A172 (cell line): ENCODE data around the gene IL20RB. TPM values are rescaled to one million over a fixed set of nuclear protein-coding genes. Genes with fewer than 3 reads are reported as not detected.
"Not testable (repeated sequence)": the region's sequence is repeated elsewhere in the genome, so short reads cannot be mapped to it uniquely, and the experiment has no call there.

Experiments used
- DNase-seq: peaks from one replicate; pipeline ENCODE4 v3.0.0-alpha.2; 2015; ENCODE audit warnings: low spot score
- total RNA-seq: library from RNA; depleted of rRNA; stranded (reverse); fragments of >200 nt; shearing (Covaris generic); gene quantifications from 2 replicates; pipeline ENCODE4 v1.2.3, GENCODE V29; 2014

Gene IL20RB
- total RNA-seq, 1 experiment from 2014 or later, result 0.72 TPM

DNA sequence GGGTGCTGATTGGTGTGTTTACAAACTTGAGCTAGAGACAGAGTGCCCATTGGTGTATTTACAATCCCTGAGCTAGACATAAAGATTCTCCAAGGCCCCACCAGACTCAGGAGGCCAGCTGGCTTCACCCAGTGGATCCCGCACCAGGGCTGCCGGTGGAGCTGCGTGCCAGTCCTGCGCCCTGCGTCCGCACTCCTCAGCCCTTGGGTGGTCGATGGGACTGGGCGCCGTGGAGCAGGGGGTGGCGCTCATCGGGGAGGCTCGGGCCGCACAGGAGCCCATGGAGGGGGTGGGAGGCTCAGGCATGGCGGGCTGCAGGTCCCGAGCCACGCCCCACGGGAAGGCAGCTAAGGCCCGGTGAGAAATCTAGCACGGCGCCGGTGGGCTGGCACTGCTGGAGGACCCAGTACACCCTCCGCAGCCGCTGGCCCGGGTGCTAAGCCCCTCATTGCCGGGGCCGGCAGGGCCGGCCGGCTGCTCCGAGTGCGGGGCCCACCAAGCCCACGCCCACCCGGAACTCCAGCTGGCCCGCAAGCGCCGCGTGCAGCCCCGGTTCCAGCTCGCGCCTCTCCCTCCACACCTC lies 29.7 kb downstream of the IL20RB start:
- not testable (repeated sequence) for DNase-seq

DNA sequence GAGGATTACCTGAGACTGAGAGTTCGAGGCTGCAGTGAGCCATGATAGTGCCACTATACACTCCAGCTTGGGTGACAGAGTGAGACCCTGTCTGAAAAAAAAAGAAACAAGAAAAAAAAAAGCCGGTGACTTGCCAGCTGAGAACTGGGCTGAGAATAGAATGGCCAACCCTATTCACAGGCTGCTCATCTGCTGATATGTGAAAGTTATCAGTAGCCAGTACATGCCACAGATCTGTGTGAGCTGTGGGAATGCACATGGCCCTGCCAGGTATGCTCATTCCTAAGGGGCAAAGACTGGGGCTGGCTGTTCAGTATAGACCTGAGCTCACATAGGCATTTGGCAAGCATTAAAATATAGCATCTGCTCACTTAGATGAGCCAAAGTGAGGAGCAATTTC lies 30.9 kb downstream of the IL20RB start:
- DNase-seq, result no peak

DNA sequence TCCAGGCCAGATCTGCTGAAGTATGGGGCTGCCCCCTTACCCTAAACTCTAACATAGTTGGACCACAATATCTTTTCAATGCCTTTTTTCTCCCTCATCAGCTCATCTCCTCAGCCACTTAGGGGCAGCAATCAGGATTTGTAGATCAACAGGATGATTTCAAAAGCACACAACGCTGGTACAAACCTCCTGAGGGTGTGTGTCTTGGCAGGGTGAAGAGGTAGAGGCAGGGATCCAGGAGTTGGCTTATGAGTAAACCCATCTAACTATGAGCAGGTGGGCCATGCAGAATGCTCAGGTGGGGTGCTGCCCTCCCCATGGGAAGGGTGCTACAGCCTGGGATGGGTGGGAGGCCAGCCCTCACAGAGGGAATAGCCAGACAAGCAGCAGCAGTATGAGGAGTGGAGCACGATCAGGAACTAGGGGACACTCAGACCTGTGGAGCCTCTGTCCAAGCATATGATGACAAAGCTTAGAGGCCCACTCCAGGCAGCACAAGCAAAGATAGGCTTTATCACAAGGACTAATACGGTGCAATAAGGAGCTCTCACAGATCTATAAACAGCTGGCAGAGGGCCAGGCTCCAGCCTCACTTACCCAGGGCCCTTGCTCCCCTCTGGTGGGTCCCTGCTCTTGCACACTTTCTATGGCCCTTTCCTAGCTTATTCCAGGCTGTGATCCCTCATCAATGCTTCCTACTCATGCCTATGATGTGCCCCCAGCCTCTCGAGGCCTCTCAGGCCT lies 32.2 kb downstream of the IL20RB start:
- no peak for DNase-seq

DNA sequence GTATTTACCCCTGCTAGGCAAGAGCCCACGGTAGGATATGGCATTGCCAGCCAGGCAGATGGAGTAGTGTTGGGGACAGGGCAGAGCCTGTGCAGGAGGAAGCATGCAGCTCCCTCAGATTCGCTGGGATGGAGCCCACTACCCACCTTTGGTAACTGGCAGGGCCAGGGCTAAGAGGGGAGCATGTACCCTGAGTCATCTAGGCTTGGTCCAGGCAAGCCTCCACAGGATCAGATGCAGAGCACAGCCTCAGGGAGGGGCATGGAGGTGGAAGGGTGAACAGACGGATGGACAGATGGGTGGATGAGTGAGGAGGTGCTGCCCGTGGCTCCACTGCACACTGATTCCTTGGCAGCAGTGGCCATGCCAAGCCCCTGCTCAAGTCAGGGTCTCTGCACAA lies 33.0 kb downstream of the IL20RB start:
- no peak for DNase-seq

DNA sequence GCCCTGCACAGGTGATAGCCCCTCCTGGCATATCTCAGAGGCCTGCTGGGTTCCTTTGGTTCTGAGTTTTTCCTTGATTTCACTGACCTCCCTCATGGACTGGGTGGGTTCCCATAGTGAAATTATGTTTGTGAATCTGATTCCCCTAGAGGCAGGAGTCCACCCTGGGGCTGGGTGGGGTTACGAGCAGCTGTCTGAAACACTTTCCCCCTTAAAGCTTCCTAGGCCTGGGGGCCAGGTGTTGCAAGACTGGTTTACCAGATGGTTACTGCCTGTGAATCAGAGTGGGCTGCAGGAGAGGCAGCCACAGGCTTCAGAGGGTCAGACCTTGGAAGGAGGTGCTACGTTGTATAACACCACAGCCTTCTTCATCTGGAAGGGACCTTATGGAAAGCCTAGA lies 34.3 kb downstream of the IL20RB start:
- no peak for DNase-seq

DNA sequence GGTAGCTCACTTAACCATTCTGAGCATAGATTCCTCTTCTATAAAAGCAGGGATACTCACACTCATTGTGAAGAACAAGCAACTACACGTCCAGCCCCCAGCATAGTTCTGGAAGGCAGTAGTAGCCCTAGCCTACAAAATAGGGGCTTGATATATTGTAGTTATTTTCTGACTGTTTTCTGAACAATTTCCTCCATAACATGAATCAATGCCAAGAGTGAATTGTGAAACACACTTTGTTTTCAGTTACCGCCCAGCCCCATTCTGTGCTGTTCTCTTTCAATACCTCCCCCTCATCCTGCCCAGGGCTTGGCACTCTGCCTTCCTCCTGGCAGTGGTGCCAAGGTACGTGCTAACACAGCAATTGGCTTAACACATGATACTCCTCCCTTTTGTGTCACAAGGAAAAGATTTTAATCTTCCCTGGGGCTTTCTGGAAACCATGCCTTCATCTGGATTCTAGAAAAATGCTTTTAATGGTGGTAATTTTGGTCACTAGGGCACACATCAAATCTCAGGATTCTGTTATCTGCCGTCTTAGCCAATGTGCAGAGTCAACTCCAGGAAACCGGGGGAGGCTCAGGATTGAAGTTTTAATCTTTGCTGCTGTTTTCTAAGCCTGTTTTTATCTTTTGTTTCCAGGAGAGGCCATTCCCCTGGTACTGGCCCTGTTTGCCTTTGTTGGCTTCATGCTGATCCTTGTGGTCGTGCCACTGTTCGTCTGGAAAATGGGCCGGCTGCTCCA lies 37.2 kb downstream of the IL20RB start:
- DNase-seq, result peak; percentile 16

DNA sequence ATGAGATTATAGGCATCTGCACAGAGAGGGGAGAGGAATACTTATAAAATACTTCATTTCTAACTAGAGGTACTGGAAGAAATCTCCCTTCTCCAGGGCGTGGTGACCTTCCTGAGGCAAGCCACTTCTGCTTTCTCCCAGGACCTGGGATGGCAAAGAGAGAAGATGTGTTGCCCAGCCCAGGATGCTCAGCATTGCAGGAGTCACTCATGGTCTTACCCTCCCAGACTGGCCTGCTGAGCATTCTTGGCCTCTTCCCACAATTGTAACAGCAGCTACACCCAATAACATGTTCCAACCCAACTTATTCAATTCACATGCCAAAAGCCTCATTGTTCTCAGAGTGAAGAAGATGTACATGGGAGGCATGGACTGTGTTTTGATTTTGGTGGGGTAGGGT lies 37.9 kb downstream of the IL20RB start:
- no peak for DNase-seq

DNA sequence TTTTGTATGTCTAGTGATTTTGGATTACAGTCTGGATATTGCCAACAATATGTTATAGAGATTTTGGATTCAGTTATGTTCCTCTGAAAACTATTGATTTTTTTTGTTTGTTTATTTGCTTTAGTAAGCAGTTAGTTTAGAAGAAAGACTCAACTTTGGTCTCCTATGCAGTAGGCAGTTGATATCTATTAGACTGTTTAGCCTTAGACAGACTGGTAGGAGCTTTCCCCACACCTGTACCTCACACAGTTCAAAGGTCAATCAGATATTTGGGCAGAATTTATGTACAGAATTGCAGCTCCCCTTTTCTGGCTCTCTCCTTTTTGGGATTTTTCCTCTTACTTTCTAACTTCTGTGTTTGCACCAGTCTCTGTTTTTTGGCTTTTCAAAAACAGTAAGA lies 42.3 kb downstream of the IL20RB start:
- no peak for DNase-seq

DNA sequence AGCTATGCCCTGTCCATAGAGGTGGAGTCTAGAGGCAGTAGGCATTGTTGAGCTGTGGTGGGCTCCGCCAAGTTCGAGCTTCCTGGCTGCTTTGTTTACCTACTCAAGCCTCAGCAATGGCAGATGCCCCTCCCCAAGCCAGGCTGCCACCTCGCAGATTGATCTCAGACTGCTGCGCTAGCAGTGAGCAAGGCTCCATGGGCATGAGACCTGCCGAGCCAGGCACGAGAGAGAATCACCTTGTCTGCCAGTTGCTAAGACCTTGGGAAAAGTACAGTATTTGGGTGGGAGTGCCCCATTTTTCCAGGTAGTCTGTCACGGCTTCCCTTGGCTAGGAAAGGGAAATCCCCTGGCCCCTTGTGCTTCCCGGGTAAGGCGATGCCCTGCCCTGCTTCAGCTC lies 49.6 kb downstream of the IL20RB start:
- DNase-seq, result not testable (repeated sequence)

DNA sequence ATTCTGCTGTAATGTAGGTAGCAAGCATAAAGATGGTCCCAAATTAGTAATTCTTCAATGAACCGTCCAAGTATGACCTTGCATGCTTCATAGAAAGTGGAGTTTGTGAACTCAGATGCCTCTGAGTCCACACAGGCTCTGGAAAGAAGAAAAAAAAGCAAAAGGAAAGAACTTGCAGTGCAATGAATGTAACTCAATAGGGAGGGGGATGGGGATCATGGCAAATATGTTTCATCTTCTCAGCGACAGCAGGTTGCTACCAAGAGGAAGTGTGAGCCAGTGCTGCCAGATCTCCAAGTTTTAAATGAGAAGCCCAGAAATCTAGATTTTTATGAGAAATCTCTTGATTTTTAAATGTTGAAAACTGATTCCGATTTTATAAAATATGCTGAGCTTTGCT lies 50.3 kb downstream of the IL20RB start:
- no peak for DNase-seq

DNA sequence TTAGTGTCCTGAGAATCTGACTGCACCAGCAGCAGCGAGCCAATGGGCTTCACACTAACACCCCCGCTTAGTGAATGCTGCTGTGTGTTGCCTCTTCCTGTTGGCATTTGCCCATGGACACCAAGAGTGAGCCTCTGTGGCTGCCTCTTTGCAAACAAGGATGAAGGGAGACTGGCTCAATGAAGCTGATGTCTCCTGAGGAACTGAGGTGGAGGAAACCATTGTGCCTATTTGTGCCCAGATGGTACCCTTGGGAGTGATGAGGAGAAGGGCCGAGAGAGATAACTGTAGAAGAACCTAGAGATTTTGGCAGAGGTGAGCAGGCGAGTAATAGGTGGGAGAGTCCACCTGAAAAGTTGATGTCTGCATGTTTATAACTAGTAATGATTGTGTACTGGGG lies 51.2 kb downstream of the IL20RB start:
- DNase-seq, result no peak

DNA sequence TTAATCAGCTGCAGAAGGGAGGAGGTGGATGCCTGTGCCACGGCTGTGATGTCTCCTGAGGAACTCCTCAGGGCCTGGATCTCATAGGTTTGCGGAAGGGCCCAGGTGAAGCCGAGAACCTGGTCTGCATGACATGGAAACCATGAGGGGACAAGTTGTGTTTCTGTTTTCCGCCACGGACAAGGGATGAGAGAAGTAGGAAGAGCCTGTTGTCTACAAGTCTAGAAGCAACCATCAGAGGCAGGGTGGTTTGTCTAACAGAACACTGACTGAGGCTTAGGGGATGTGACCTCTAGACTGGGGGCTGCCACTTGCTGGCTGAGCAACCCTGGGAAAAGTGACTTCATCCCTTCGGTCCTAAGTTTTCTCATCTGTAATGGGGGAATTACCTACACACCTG lies 52.4 kb downstream of the IL20RB start:
- no peak for DNase-seq

DNA sequence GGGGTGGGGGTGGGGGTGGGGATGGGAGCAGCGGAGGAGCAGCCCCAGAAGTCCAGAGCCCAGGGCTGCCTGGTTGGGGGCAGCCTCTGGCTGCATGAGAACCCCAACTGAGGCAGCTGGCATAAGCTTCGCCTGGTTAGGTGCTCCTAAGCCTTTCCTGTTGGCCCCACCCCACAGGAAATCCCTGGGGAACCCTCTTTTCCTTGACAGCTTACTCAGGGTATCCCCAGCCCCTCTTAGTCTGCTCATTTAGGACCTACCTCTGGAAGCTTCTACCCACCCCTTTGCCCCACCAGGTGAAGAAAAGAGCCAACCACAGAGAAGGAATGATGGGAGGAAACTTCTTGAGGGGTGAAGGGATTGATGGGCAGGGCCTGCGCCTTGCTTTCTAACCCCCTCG lies 53.4 kb downstream of the IL20RB start:
- no peak for DNase-seq

DNA sequence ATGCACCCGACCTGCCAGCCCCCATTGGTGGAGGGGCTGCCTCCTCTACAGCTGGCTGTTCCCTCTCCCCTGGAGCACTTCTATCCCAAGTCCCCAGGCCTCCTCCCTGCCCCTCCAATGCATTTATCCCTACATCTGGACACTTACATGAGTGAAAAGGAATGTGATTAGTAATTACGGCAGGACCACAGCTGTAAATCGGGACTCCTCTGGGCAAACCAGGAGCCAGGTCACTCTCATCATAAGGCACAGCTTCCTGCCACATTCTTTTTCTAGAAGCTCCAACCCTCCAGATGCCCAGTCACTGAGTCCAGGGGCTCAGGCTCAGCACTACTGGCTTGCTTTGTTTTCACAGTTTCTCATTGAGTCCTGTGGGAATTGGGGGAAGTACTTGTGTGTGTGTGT lies 54.3 kb downstream of the IL20RB start:
- DNase-seq, result peak; percentile 18

DNA sequence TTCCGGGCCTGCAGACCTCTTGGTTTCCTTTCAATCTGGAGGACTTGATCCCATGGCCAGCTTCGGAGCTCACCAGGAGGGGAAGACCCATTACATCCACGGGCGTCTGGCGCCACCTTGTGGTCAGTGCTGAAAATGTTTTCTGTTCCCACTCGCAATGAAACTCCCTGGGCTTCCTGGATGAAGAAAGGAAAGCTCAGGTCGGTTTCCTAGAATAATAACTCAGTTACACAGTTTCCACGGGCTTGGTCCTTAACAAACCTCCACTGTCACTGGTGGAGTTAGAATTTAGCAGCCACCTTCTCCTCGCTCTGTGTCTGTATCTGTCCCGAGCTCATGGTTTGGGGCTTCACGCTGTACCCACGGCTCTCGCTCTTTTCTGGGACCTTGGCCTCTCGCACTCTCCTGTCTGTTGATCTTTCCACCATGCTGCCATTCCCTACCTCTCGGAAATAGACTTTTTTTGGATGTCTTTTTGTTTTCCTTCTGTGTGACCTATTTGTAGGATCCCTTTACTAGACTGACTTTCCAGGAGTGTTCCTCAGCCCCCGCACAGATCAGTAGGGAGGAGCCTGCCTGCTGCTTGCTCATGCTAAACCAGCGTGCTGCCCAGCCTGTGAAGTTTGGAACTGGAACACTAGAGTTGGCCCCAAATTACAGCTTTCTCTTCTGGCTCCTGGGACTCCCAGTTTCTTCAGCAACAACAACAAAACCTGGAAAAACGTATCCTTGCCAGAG lies 56.3 kb downstream of the IL20RB start:
- DNase-seq, result peak; percentile 89

DNA sequence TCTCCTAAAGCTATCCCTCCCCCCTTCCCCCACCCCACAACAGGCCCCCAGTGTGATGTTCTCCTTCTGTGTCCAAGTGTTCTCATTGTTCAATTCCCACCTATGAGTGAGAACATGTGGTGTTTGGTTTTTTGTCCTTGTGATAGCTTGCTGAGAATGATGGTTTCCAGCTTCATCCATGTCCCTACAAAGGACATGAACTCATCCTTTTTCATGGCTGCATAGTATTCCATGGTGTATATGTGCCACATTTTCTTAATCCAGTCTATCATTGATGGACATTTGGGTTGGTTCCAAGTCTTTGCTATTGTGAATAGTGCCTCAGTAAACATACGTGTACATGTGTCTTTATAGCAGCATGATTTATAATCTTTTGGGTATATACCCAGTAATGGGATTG lies 59.5 kb downstream of the IL20RB start:
- DNase-seq, result not testable (repeated sequence)

DNA sequence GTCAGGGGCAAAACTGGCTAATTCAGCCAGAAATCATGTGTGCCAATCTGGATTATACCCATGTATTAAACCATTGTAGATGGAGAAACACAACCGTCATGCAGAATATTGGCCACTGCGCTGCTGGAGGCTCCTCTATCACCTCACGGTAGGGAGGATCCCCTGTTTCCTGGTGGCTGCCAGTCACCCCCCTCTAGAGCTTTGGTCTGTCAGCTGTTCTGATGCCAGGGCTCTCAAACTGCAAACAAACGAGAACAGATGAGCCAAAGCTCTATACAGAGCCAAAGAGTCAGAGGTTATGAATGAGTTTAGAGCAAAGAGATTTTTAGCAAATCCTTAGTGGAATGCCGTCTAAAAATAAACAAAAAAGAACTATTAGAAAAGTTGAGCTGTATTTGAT lies 62.5 kb downstream of the IL20RB start:
- no peak for DNase-seq

DNA sequence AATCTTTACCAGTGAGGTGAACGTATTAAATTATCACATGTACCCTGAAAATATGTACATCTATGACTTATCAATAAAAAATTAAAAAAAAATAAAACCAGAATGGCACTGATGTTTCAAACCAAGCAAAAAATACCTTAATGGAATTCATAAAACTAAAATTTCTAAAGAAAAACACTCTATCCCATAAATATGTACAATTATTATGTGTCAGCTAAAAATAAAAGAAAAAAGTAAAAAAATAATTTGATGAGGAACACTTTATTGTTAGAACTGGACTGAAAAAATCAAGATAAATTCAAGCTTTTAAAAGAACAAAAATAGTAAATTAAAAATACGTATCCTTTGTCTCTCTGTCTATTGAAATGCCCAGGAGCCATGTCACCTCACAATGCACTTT lies 63.1 kb downstream of the IL20RB start:
- no peak for DNase-seq

DNA sequence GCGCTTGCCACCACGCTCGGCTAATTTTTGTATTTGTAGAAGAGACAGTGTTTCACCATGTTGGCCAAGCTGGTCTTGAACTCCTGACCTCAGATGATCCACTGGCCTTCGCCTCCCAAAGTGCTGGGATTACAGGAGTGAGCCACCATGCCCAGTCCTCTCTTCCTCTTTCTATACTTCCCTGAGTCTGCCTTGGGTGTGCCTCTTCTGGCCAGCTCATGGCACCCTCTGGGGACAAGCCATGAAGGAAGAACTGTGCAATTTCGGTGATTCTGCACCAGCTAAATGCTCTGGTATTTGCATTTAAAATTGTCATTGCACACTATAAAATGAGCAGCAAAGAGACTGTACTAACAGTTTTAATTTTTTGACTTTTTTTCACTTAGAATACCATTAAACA lies 66.6 kb downstream of the IL20RB start:
- no peak for DNase-seq

DNA sequence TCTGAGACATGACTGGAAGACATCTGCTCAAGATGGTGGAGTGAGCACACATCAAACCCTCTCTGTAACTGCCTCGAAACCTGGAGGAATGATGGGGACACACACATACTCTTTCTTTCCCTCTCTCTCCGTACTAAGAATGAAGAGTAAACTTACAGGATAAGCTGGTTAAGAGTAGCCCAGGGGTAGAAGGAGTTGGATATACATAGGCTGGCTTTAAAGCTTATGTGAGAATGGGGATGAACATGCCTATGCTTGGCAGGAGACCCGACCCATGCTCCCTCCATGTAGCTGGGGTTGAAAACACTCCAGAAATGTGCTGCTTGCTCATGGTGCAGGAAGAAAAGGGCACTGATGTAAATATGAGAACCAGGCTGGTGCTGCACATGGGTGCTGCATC lies 68.9 kb downstream of the IL20RB start:
- DNase-seq, result no peak

DNA sequence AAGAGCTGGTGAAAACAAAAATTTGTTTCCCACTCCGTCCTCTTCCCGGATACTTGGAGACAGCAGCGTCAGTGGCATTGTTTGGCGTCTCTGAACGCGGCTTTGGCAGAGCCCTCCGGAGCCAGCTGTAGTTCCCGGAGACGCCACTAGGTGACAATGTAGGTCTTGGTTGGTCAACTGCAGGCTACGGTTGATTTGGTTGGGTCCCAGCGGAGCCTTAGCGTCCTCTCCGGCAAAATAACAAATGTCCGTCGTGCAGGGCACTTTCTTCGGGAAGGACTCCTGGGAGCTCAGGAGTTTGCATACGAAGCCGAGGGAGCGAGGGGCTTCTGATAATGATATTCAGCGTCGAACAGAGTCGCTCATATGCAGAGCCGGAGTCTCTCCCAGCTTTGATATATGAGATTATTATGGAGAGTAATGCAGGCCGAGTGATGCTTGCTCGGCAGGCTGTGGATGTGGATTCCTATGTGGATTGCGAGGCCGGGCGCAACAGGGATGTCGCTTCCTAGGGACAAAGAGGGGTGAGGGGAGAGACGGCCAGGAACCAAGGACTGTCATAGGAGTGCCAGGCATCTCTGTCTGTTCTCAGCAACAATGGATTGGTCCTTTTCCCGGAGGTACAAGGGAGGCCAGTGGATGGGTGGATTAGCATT lies 74.8 kb downstream of the IL20RB start:
- DNase-seq, result peak; percentile 77

DNA sequence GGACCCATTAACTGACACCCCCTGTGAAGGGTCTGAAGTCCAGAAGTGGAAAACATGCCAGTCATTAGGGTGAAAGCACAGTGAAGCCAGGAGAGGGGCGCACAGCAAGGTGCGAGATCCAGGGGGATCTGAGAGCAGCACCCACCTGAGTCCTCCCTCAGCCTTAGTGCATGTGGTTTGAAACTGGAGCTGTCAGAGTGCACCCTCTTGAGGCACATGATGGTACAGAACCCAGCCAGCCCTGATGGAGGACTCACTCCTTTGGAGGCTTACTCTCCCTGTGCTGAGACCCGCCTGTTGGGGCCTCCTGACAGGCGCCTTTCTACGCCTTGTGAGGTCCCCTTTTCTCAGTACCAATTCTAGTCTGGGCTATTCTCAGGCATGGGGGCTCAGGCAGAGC lies 77.8 kb downstream of the IL20RB start:
- DNase-seq, result no peak
